Esophagus muscularis mucosa (tissue), 4 donors: ENCODE measurements around the gene SLC17A8. TPM values are rescaled to one million over a fixed set of nuclear protein-coding genes. Genes with fewer than 3 reads are reported as not detected.
"Not testable (repeated sequence)": the region's sequence is repeated elsewhere in the genome, so short reads cannot be mapped to it uniquely, and the experiment has no call there.

Experiments used
- DNase-seq: peaks from one replicate; pipeline ENCODE4 v3.0.0-alpha.2; 2017; ENCODE audit errors: extremely low spot score
- H3K27ac ChIP-seq, 4 donors: fragments of 200-600 bp; sonication (generic); replicated peaks in 1 of 4; 1 replicate in 3 of 4; 2 replicates in 1 of 4; pipeline ENCODE4 v1.5.1; 2016 to 2019; ENCODE audit warnings: mild to moderate bottlenecking in 1 of 4
- H3K27me3 ChIP-seq, 4 donors: fragments of 200-600 bp; sonication (generic); one replicate each; pipeline versions ENCODE4 v1.5.1 to v1.6.0; 2016 to 2019
- H3K36me3 ChIP-seq, 4 donors: fragments of 200-600 bp; sonication (generic); one replicate each; pipeline ENCODE4 v1.5.1; 2016 to 2019
- H3K4me1 ChIP-seq, 4 donors: fragments of 200-600 bp; sonication (generic); one replicate each; pipeline ENCODE4 v1.5.1; 2016 to 2019
- H3K4me3 ChIP-seq, 4 donors: fragments of 200-600 bp; sonication (generic); 1 replicate in 2 of 4; 2 replicates in 2 of 4; pipeline ENCODE4 v1.5.1; 2016 to 2019; ENCODE audit warnings: mild to moderate bottlenecking in 4 of 4, moderate library complexity in 1 of 4
- H3K9me3 ChIP-seq, 4 donors: fragments of 200-600 bp; sonication (generic); 1 replicate in 3 of 4; 2 replicates in 1 of 4; pipeline ENCODE4 v1.5.1; 2016 to 2019
- CTCF ChIP-seq, 3 experiments: fragments of 200-600 bp in 2 of 3; fragments of 450-650 bp in 1 of 3; sonication (generic) in 2 of 3; IDR thresholded peaks; one replicate each; pipeline ENCODE4 v1.5.1; 2017 to 2019; ENCODE audit warnings: antibody characterized with exemption in 3 of 3, mild to moderate bottlenecking in 2 of 3, moderate library complexity in 1 of 3
- EP300 ChIP-seq: sonication (generic); formaldehyde crosslinking; IDR thresholded peaks from one replicate; pipeline ENCODE4 v1.6.1; 2017; ENCODE audit warnings: antibody characterized with exemption
- POLR2A ChIP-seq: fragments of 450-650 bp; IDR thresholded peaks from one replicate; pipeline ENCODE4 v1.6.1; 2017; ENCODE audit warnings: antibody characterized with exemption, moderate library complexity, mild to moderate bottlenecking, low read depth
- POLR2AphosphoS5 ChIP-seq, 2 donors: sonication (generic); formaldehyde crosslinking; IDR thresholded peaks; one replicate each; pipeline ENCODE4 v1.6.1; 2017; ENCODE audit warnings: antibody characterized with exemption in 2 of 2
- WGBS: methylation state at CpG from one replicate; pipeline ENCODE4 v1.1.5; 2018; 5-methylcytosine and 5-hydroxymethylcytosine counted together
- intact Hi-C: fragments of 100-400 bp; cut with DNase I; formaldehyde crosslinking; loops from one replicate; pipeline ENCODE4 v1.15.1; 2023
- total RNA-seq, 4 donors: library from RNA; depleted of rRNA; stranded (reverse); fragments of >200 nt; gene quantifications; one replicate each; pipeline versions ENCODE4 v1.1.0 to v1.2.1, GENCODE V29; 2016

The SLC17A8 gene
- not detected for total RNA-seq

DNA sequence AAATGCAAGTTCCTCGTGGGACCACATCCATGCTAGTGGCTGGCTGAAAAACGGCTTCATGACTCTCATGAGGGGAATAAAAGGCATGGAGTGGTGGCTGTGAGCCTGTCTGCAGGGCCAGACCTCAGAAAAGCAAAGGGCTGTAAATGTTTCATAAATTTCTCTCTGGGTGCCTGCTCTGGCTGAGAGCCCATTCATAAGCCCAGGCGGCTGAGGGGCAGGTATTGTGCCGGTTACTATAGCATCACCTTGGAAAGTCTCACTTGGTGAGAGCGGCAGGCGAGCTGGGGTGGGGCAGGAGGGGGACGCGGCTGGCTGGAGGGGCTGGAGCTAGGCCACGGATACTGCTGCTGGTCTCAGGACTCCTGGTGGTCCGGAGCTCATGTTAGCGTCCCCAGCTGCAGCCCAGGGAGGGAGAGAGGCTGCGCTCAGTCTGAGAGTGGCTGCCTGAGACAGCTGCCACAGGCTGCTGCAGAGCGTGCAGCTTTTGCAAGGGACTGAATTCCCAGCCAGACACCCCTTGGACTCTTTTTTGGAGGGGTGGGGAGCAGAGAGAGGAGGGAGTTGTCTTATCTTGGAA is at the start of gene SLC17A8:
SLC17A8 (plus strand) TSS at position 431 of the 580 bp plus-strand sequence. CDS start 318 bp downstream, outside the sequence.
- 28% methylated on average over 8 of the region's 13 CpGs for WGBS
- no peak for DNase-seq
- TF ChIP-seq CTCF (IDR thresholded peaks at IDR 0.05) (no peak), POLR2A (no peak), EP300 (no peak), POLR2AphosphoS5 (IDR thresholded peaks at IDR 0.05) (no peak)
- H3K9me3 ChIP-seq = no peaks in the 10 kb centered on the region
- H3K27me3 ChIP-seq = peaks cover 0 to 21% (median 0%) of the 10 kb centered on the region in 4 donors
- no peaks in the 10 kb centered on the region for H3K36me3 ChIP-seq
- H3K4me3 ChIP-seq = no peak within 1 kb of the TSS
- no peak within 1 kb of the TSS for H3K27ac ChIP-seq
- H3K4me1 ChIP-seq = no peaks in the 10 kb centered on the region
- intact Hi-C loops = loop anchor here (10.0 kb wide), 1 partner anchor 378 kb away; no protein-coding TSS in a partner anchor

- H3K27ac ChIP-seq, H3K9me3 ChIP-seq, intact Hi-C loops, DNase-seq, H3K4me1 ChIP-seq, H3K4me3 ChIP-seq, H3K27me3 ChIP-seq: not testable (repeated sequence)
- H3K36me3 ChIP-seq = peaks cover 11 to 43% (median 29%) of the 10 kb centered on the region in 4 donors
- WGBS = 94% methylated on average over 5 of the region's 5 CpGs
Measured at GRCh38 chr12:100308138-100308537, 48.7 kb upstream of the SLC17A8 start.

DNA sequence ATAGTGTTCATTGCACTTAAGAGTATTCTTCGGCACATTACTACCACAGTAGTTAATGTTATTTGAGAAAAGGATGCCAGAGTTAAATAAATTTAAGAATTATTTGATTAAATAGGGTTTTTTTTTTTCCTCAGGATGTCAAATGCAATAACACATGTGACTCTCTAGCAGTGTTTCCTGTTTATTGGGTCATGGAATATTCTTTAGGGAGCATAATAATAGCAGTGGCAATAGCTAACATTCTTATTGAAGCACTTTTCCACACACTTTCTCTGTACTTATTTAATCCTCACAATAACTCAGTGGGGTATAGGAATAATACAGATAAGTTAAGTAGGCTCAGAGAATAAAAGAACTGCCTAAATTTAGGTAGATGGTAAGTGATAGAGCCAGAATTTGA is 45.6 kb upstream of the SLC17A8 start:
- no peak overlapping the region for H3K4me3 ChIP-seq
- H3K27ac ChIP-seq = no peak overlapping the region
- H3K27me3 ChIP-seq = no peaks in the 10 kb centered on the region
- no peaks in the 10 kb centered on the region for H3K4me1 ChIP-seq
- no peak for DNase-seq
- TF ChIP-seq CTCF (IDR thresholded peaks at IDR 0.05) = no peak
- no peak for TF ChIP-seq POLR2A
- TF ChIP-seq POLR2AphosphoS5 (IDR thresholded peaks at IDR 0.05) = no peak
- no peak for TF ChIP-seq EP300
- WGBS = 78% methylated on average over 1 of the region's 1 CpG
- no peaks in the 10 kb centered on the region for H3K9me3 ChIP-seq
- H3K36me3 ChIP-seq = peaks cover 19 to 51% (median 35%) of the 10 kb centered on the region in 4 donors
- intact Hi-C loops = no loop called here

GRCh38 chr12:100317371-100317770 is 39.5 kb upstream of the SLC17A8 start:
- TF ChIP-seq EP300 (no peak), CTCF (IDR thresholded peaks at IDR 0.05) (no peak)
- DNase-seq = no peak
- Histone ChIP-seq H3K36me3 (peaks cover 18 to 85% (median 54%) of the 10 kb centered on the region in 4 donors), H3K4me1 (no peaks in the 10 kb centered on the region), H3K27me3 (no peaks in the 10 kb centered on the region), H3K9me3 (no peaks in the 10 kb centered on the region), H3K4me3 (no peak overlapping the region), H3K27ac (no peak overlapping the region)
- WGBS = 96% methylated on average over 2 of the region's 2 CpGs
- intact Hi-C loops = no loop called here

DNA sequence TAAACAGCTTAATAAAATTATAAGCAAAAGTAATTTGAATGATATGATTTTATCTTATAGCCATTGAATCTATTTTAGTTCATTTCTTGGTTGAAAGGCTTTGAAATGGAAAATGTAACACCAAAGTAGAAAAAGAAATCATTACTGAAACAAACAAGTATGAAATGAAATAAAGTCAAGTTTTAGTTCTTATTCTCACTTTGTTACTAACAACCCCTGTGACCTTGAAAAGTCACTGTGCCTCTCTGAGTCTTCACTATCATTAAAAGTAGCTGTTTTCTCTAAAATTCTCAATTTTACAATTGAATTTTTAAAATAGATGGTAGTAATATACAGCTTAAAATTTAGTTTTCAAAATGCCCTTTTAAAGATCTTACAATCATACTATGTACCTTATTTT is 32.4 kb upstream of the SLC17A8 start:
- Histone ChIP-seq H3K36me3 (peaks cover 1 to 54% (median 32%) of the 10 kb centered on the region in 4 donors), H3K9me3 (no peaks in the 10 kb centered on the region), H3K4me1 (peaks cover 0 to 8% (median 5%) of the 10 kb centered on the region in 4 donors), H3K27ac (no peak overlapping the region), H3K4me3 (no peak overlapping the region), H3K27me3 (no peaks in the 10 kb centered on the region)
- intact Hi-C loops = no loop called here
- no peak for DNase-seq
- TF ChIP-seq POLR2A = no peak
- TF ChIP-seq CTCF (IDR thresholded peaks at IDR 0.05) = no peak
- TF ChIP-seq EP300 = no peak
- no peak for TF ChIP-seq POLR2AphosphoS5 (IDR thresholded peaks at IDR 0.05)
